Stomach smooth muscle (tissue), 2 donors: ENCODE measurements around the gene PTCRA.
A peak's percentile ranks its signal among the peaks of the same experiment; 100 is the strongest.
"Not testable (repeated sequence)": the region's sequence is repeated elsewhere in the genome, so short reads cannot be mapped to it uniquely, and the experiment has no call there.

ENCODE experiments used
- H3K27ac ChIP-seq: one replicate; pipeline ENCODE4 v1.7.0; 2013; ENCODE audit warnings: mild to moderate bottlenecking, low read length, inconsistent platforms
- H3K27me3 ChIP-seq, 2 donors: one replicate each; pipeline ENCODE4 v1.7.0; 2013; ENCODE audit warnings: low read length in 2 of 2; ENCODE audit not compliant: insufficient read depth in 2 of 2, control insufficient read depth in 1 of 2
- H3K36me3 ChIP-seq, 2 donors: one replicate each; pipeline ENCODE4 v1.7.0; 2013; ENCODE audit warnings: low read length in 2 of 2; ENCODE audit not compliant: control insufficient read depth in 2 of 2, insufficient read depth in 2 of 2
- H3K4me1 ChIP-seq: one replicate; pipeline ENCODE4 v1.7.0; 2013; ENCODE audit warnings: low read length; ENCODE audit not compliant: control insufficient read depth, insufficient read depth
- H3K4me3 ChIP-seq, 2 donors: one replicate each; pipeline ENCODE4 v1.7.0; 2013; ENCODE audit warnings: low read length in 2 of 2
- H3K9ac ChIP-seq, 2 donors: one replicate each; pipeline ENCODE4 v1.7.0; 2013; ENCODE audit warnings: low read length in 2 of 2, mild to moderate bottlenecking in 1 of 2
- H3K9me3 ChIP-seq, 2 donors: one replicate each; pipeline ENCODE4 v1.7.0; 2013; ENCODE audit warnings: low read length in 2 of 2; ENCODE audit not compliant: control insufficient read depth in 2 of 2
- donor health status: healthy.
- donor health status: Pancreatic carcinoma.

Gene PTCRA, protein sequence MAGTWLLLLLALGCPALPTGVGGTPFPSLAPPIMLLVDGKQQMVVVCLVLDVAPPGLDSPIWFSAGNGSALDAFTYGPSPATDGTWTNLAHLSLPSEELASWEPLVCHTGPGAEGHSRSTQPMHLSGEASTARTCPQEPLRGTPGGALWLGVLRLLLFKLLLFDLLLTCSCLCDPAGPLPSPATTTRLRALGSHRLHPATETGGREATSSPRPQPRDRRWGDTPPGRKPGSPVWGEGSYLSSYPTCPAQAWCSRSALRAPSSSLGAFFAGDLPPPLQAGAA

DNA sequence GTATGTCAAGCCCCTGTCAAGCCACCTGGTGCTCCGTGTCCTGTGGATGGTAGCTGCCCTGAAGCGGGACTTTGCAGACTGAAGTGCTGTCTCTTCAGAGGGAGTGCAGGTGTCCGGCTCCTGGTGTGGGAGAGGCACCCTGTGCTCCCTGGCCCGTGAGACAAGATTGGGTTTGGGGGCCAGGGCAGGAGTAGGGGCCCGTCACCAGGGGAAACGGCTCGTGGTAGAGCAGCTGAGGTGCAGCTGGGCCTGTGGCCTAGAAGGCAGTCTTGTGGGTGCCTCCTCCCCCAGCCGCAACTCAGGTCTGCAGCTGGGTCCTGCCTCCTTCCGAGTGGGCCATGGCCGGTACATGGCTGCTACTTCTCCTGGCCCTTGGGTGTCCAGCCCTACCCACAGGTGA, at the start of gene PTCRA:
TSS of gene PTCRA (plus strand) at position 322 of the 400 bp plus-strand sequence. CDS start at position 339, 17 bp downstream.
- Histone ChIP-seq H3K27me3 (peaks cover 8 to 10% of the 10 kb centered on the region in 2 donors), H3K9me3 (no peaks in the 10 kb centered on the region), H3K4me1 (peaks cover 8% of the 10 kb centered on the region), H3K27ac (no peak within 1 kb of the TSS), H3K9ac (no peak within 1 kb of the TSS), H3K4me3 (no peak within 1 kb of the TSS), H3K36me3 (no peaks in the 10 kb centered on the region)

DNA sequence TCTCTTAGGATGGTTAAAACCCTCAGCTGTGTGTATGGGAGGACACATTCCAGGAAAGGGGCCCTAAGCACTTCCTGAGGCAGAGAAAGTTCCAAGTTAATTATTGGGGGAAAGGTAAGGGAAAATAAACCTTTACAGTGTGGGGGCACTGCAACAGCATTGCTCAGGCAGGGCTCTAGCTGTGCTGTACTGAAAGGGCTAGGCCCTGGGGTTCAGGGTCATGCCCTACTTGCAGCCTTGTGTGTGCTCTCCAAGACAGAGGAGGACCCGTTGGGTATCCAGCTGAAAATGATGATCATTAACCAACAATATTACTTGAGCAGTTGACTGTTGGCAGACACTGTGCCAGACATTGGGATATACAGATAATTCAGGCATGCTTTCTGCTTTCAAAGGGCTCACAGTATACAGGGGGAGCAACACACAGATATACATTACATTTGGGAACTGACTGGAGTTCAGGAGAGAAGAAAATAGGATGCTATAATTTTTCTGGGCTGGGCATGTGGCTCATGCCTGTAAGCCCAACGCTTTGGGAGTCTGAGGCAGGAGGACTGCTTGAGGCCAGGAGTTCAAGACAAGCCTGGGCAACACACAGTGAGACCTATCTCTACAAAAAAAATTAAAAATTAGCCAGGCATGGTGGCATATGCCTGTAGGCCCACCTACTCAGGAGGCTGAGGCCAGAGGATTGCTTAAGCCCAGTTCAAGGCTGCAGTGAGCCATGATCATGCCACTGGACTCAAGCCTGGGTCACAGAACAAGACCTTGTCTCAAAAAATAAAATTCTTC, 45.5 kb upstream of the PTCRA start:
- H3K4me1 ChIP-seq, result no peaks in the 10 kb centered on the region
- H3K36me3 ChIP-seq, result peaks cover 12 to 21% of the 10 kb centered on the region in 2 donors
- no peaks in the 10 kb centered on the region for H3K27me3 ChIP-seq
- no peaks in the 10 kb centered on the region for H3K9me3 ChIP-seq
- no peak overlapping the region for H3K4me3 ChIP-seq
- no peak overlapping the region for H3K9ac ChIP-seq
- H3K27ac ChIP-seq, result no peak overlapping the region

DNA sequence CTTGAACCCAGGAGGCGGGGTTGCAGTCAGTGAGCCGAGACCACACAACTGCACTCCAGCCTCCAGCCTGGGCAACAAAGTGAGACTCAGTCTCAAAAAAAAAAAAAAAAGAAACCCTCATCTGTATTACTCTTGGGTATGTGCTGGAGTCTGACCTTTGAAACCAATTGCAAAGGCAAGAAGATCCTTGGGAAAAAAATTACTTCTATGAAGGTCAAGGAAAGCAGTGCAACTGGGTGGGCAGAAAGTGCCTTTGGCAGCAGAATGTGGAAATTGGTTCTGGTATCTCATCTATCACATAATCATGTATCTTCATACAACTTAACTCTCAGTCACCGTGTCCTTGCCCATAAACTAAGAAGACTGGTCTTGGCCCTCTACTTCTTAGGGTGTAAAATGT, 44.1 kb upstream of the PTCRA start:
- no peak overlapping the region for H3K9ac ChIP-seq
- H3K9me3 ChIP-seq, result no peaks in the 10 kb centered on the region
- H3K27me3 ChIP-seq, result no peaks in the 10 kb centered on the region
- H3K4me1 ChIP-seq, result no peaks in the 10 kb centered on the region
- peaks cover 8 to 15% of the 10 kb centered on the region in 2 donors for H3K36me3 ChIP-seq
- no peak overlapping the region for H3K27ac ChIP-seq
- H3K4me3 ChIP-seq, result no peak overlapping the region

DNA sequence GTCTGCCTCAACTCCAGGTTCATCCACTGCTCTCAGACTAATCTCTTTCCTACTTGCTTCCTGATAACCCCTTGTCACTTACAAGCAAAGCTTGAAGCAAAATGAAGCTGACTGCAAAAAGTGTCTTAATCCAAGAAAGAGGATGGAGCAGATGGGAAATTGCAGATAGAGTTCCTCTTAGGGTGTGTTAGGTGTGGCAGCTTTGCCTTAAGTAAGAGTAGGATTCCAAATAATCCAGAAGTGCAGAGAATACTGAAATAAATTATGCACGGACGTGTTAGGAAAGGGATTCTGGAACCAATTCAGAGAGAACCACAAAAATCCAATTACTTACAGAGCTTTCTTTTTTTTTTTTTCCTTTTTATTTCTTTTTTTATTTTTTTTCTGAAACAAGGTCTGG, 42.5 kb upstream of the PTCRA start:
- Histone ChIP-seq H3K9ac (no peak overlapping the region), H3K4me1 (no peaks in the 10 kb centered on the region), H3K9me3 (no peaks in the 10 kb centered on the region), H3K27ac (no peak overlapping the region), H3K36me3 (peaks cover 0 to 4% of the 10 kb centered on the region in 2 donors), H3K27me3 (no peaks in the 10 kb centered on the region), H3K4me3 (no peak overlapping the region)

DNA sequence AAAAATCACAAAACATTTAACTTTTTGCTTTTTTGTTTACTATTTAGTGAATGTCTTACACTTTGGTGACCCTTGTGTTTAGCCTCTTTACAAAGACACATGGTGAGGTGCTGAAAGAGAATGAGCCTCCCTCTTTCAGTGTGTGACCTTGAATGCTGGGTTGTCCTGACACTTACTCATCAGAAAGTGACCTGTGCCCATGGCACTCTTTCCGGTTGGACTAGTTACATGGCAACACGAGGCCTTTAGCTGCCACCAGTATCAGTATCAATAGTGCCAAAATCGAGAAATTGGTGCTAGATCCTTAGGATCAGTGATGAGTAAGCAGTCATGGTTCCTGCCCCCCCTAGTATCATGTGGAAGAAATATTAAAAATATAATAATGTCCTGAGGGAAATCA, 38.2 kb upstream of the PTCRA start:
- Histone ChIP-seq H3K36me3 (no peaks in the 10 kb centered on the region), H3K27me3 (no peaks in the 10 kb centered on the region), H3K27ac (no peak overlapping the region), H3K9me3 (no peaks in the 10 kb centered on the region), H3K4me3 (no peak overlapping the region), H3K4me1 (peaks cover 16% of the 10 kb centered on the region), H3K9ac (no peak overlapping the region)

DNA sequence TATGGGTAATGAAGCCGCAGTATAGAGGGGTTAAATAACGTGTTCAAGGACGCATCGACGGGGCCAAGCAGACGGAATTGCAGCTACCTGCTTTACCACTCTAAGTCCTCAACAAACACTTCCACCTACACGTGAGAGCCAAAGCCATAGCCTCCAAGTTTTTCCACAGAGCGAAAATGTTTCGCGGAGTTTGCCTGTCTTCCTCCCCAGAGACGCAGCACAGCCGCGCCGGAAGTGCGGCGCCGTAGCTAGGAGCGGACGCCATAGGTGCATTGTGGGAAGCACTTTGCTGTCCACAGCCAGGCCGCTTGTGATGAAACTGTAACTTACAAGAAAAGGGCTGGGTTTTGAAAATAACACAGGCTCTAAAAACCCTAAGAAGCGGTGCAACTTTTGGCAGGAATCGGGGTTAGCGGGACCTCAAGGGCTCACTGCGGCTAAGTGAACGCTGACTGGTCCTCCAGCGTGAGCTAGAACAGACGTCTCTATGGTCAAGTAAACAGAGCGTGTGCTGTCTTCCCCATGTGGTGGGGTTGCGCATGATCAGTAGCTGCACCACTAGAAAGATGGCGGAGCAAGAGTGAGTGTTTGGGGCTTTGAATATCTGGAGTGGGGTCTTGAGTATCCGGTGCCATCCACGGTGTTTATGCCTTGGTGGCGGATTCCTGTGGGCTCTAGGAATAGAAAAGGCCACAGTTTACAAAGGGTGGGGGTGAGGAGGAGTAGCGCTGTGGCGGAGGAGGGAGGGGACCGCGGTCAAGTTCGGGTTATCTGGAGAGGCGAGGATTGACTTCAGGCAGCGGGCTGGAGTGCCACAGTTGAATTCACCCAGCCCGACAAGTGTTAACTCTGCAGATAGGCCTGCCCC, 36.2 kb upstream of the PTCRA start, which contains the start of gene RPL7L1:
TSS of gene RPL7L1 (plus strand) at position 245 of the 868 bp plus-strand sequence. CDS start at position 540, 295 bp downstream.
- Histone ChIP-seq H3K9ac (peak within 1 kb of the TSS; percentile 90 to 99), H3K27ac (peak within 1 kb of the TSS; percentile 95), H3K9me3 (no peaks in the 10 kb centered on the region)

DNA sequence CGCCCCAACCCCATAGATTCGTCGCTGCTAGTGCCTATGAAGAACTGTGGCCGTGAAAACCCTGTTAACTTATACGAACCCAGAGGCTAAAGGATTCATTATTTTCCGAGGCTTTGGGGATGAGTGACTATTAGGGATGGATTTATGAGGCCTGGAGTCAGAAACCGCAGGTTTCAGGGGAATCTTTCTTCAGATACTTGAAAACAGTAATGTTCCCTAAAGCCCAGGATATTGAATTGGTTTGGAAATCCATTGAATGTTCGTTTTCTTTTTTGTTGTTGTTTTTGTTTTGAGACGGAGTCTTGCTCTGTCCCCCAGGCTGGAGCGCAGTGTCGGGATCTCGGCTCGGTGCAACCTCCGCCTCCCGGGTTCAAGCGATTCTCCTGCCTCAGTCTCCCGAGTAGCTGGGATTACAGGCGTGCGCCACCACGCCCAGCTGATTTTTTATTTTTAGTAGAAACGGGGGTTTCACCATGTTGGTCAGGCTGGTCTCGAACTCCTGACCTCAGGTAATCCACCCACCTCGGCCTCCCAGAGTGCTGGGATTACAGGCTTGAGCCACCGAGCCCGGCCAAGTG, 35.5 kb upstream of the PTCRA start:
- Histone ChIP-seq H3K36me3 (peaks cover 20 to 23% of the 10 kb centered on the region in 2 donors), H3K27ac (peak overlapping the region; percentile 95), H3K9ac (peak overlapping the region; percentile 90 to 99), H3K4me1 (peaks cover 18% of the 10 kb centered on the region), H3K4me3 (peak overlapping the region; percentile 77 to 96)
- not testable (repeated sequence) for H3K27me3 ChIP-seq, H3K9me3 ChIP-seq

More for the DNA sequence above, 36.2 kb upstream of the PTCRA start, which contains the start of gene RPL7L1:
- Histone ChIP-seq H3K4me1 (peaks cover 18% of the 10 kb centered on the region), H3K4me3 (peak within 1 kb of the TSS; percentile 77 to 96), H3K27me3 (no peaks in the 10 kb centered on the region), H3K36me3 (peaks cover 15 to 17% of the 10 kb centered on the region in 2 donors)

DNA sequence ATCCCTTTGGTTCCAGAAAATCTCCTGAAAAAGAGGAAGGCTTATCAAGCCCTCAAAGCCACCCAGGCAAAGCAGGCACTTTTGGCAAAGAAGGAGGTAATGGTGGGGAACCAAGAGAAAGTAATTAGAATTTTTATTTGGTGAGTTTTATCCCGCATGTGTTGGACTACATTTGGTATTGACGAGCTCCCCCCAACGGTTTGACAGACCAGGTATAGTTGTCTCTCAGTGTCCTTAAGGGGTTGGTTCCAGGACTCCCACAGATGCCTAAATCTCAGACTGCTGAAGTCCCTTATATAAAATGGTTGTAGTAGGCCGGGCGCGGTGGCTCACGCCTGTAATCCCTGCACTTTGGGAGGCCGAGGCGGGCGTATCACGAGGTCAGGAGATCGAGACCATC, 35.0 kb upstream of the PTCRA start:
- Histone ChIP-seq H3K9ac (peak overlapping the region; percentile 90 to 99), H3K27ac (peak overlapping the region; percentile 95), H3K4me3 (peak overlapping the region; percentile 23 to 96), H3K36me3 (peaks cover 25 to 28% of the 10 kb centered on the region in 2 donors), H3K4me1 (peaks cover 18% of the 10 kb centered on the region)
- H3K9me3 ChIP-seq, H3K27me3 ChIP-seq: not testable (repeated sequence)

DNA sequence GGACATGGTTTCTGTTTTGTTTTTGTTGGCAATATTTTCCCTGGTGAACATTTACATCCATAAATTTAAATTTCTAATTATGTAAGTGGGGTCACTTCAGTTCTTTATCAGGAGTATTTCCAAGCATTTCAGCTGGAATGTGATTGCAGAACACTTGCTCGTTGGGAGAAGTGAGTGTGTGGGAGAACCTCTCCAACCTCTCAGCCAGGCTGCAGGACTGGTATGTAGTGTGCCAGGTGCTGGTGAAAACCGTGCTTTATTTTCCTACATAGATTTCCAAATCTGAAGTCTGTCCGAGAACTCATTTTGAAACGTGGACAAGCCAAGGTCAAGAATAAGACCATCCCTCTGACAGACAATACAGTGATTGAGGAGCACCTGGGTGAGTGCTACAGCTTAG, 30.2 kb upstream of the PTCRA start:
- peaks cover 15% of the 10 kb centered on the region for H3K4me1 ChIP-seq
- no peaks in the 10 kb centered on the region for H3K9me3 ChIP-seq
- H3K9ac ChIP-seq, result no peak overlapping the region
- H3K4me3 ChIP-seq, result no peak overlapping the region
- H3K27ac ChIP-seq, result no peak overlapping the region
- no peaks in the 10 kb centered on the region for H3K27me3 ChIP-seq
- H3K36me3 ChIP-seq, result peaks cover 31% of the 10 kb centered on the region in 2 donors

DNA sequence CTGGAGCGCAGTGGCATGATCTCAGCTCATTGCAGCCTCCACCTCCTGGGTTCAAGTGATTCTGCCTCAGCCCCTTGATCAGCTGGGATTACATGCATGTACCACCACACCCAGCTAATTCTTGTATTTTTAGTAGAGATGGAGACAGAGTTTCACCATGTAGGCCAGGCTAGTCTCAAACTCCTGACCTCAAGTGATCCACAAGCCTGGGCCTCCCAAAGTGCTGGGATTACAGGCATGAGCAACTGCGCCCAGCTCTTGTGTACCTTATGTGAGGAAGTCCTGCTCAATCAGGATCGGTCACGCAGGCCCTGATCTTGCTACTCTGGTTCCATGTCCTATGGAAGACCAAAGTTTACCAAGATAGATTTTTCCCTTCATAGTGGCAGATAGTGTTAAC, 27.7 kb upstream of the PTCRA start:
- H3K27me3 ChIP-seq, H3K4me1 ChIP-seq, H3K27ac ChIP-seq, H3K9me3 ChIP-seq, H3K4me3 ChIP-seq, H3K9ac ChIP-seq: not testable (repeated sequence)
- peaks cover 28 to 30% of the 10 kb centered on the region in 2 donors for H3K36me3 ChIP-seq
